Bone marrow (tissue), 2 donors: Measurements from ENCODE around the gene ABAT.
A peak's percentile ranks its signal among the peaks of the same experiment; 100 is the strongest.
"Not testable (repeated sequence)": the region's sequence is repeated elsewhere in the genome, so short reads cannot be mapped to it uniquely, and the experiment has no call there.

Experiments used
- DNase-seq, 2 donors: peaks; one replicate each; lab custom pipeline; 2025; lab: John Stamatoyannopoulos, UW

ABAT gene

GRCh38 chr16:8785408-8785807 is 111.0 kb downstream of the ABAT start:
- no peak for DNase-seq

GRCh38 chr16:8786316-8786715 is 111.9 kb downstream of the ABAT start:
- not testable (repeated sequence) for DNase-seq

GRCh38 chr16:8788578-8789172 is 114.3 kb downstream of the ABAT start:
- DNase-seq, result no peak

- no peak for DNase-seq
Observed at GRCh38 chr16:8795091-8795490, 120.7 kb downstream of the ABAT start.

GRCh38 chr16:8795818-8796217 is 121.4 kb downstream of the ABAT start:
- no peak for DNase-seq

- DNase-seq, result no peak
Observed at GRCh38 chr16:8796469-8797363, 122.3 kb downstream of the ABAT start.

GRCh38 chr16:8797364-8798173 is 123.2 kb downstream of the ABAT start, which contains the start of the genes PMM2 and TMEM186:
PMM2 (plus strand) TSS chr16:8797839; CDS start chr16:8797883, 44 bp downstream.
TMEM186 (minus strand) TSS chr16:8797639; CDS start chr16:8797614, 25 bp downstream.
- peak; percentile 66 to 92 for DNase-seq

GRCh38 chr16:8798174-8798527 is 123.7 kb downstream of the ABAT start:
- no peak for DNase-seq

- no peak for DNase-seq
Observed at GRCh38 chr16:8798535-8799157, 124.2 kb downstream of the ABAT start.

- no peak for DNase-seq
Observed at GRCh38 chr16:8801701-8802100, 127.3 kb downstream of the ABAT start.

- not testable (repeated sequence) for DNase-seq
Observed at GRCh38 chr16:8803733-8804132, 129.3 kb downstream of the ABAT start.

GRCh38 chr16:8804313-8804712 is 129.9 kb downstream of the ABAT start:
- no peak for DNase-seq

- DNase-seq, result no peak
Observed at GRCh38 chr16:8806272-8806983, 132.0 kb downstream of the ABAT start.

- DNase-seq, result no peak
Observed at GRCh38 chr16:8807189-8807588, 132.8 kb downstream of the ABAT start.

- DNase-seq, result no peak
Observed at GRCh38 chr16:8808009-8808408, 133.6 kb downstream of the ABAT start.

GRCh38 chr16:8808613-8809353 is 134.4 kb downstream of the ABAT start:
- no peak for DNase-seq

GRCh38 chr16:8812162-8812843 is 137.9 kb downstream of the ABAT start:
- no peak for DNase-seq

- DNase-seq, result no peak
Observed at GRCh38 chr16:8814095-8814806, 139.8 kb downstream of the ABAT start.

GRCh38 chr16:8816967-8817655 is 142.7 kb downstream of the ABAT start:
- no peak for DNase-seq
